Osteocyte (in vitro differentiated cells): Measurements from ENCODE around the gene ERGIC1. TPM values are rescaled to one million over a fixed set of nuclear protein-coding genes. Genes with fewer than 3 reads are reported as not detected.

Experiments
- DNase-seq: peaks from one replicate; pipeline ENCODE4 v3.0.0; 2021; ENCODE audit warnings: mixed read lengths; ENCODE audit not compliant: unreplicated experiment; ENCODE audit errors: extremely low spot score
- H3K27ac Mint-ChIP-seq: one replicate; pipeline ENCODE4 v1.8.0; 2021; ENCODE audit warnings: mild to moderate bottlenecking, mixed read lengths; ENCODE audit not compliant: unreplicated experiment
- H3K27me3 Mint-ChIP-seq: one replicate; pipeline ENCODE4 v1.8.0; 2021; ENCODE audit warnings: mixed read lengths; ENCODE audit not compliant: unreplicated experiment
- H3K36me3 Mint-ChIP-seq: one replicate; pipeline ENCODE4 v1.8.0; 2021; ENCODE audit warnings: mixed read lengths; ENCODE audit not compliant: unreplicated experiment
- H3K4me1 Mint-ChIP-seq: one replicate; pipeline ENCODE4 v1.8.0; 2021; ENCODE audit warnings: mixed read lengths; ENCODE audit not compliant: unreplicated experiment
- H3K4me3 Mint-ChIP-seq: one replicate; pipeline ENCODE4 v1.8.0; 2021; ENCODE audit warnings: mild to moderate bottlenecking, moderate library complexity, mixed read lengths; ENCODE audit not compliant: unreplicated experiment
- H3K9me3 Mint-ChIP-seq: one replicate; pipeline ENCODE4 v1.8.0; 2021; ENCODE audit warnings: mixed read lengths; ENCODE audit not compliant: unreplicated experiment
- CTCF ChIP-seq: fragments of 200-600 bp; sonication (generic); IDR thresholded peaks from 2 replicates; pipeline ENCODE4 v1.5.0; 2021; ENCODE audit warnings: antibody characterized with exemption, mild to moderate bottlenecking, moderate library complexity
- total RNA-seq: library from RNA; stranded (reverse); gene quantifications from 2 replicates; pipeline ENCODE4 v1.2.1, GENCODE V29; 2021

Gene ERGIC1
- total RNA-seq, 1 donor from 2014 or later = 174 TPM

- TF ChIP-seq CTCF = no peak
- H3K4me1 Mint-ChIP-seq = peaks cover 76% of the 10 kb centered on the region
- no peaks in the 10 kb centered on the region for H3K27me3 Mint-ChIP-seq
- no peak for DNase-seq
- peak overlapping the region; percentile 98 for H3K27ac Mint-ChIP-seq
- no peak overlapping the region for H3K4me3 Mint-ChIP-seq
- H3K36me3 Mint-ChIP-seq = peaks cover 8% of the 10 kb centered on the region
- H3K9me3 Mint-ChIP-seq = no peaks in the 10 kb centered on the region
Observed at GRCh38 chr5:172905346-172906140, 71.5 kb downstream of the ERGIC1 start.

- no peak for TF ChIP-seq CTCF
- Mint-ChIP-seq H3K4me3 (no peak overlapping the region), H3K9me3 (no peaks in the 10 kb centered on the region), H3K27me3 (no peaks in the 10 kb centered on the region), H3K27ac (peak overlapping the region; percentile 98), H3K36me3 (peaks cover 10% of the 10 kb centered on the region), H3K4me1 (peaks cover 73% of the 10 kb centered on the region)
- DNase-seq = no peak
Observed at GRCh38 chr5:172906436-172906835, 72.4 kb downstream of the ERGIC1 start.

- Mint-ChIP-seq H3K4me1 (peaks cover 72% of the 10 kb centered on the region), H3K27ac (peak overlapping the region; percentile 98), H3K4me3 (no peak overlapping the region), H3K36me3 (peaks cover 10% of the 10 kb centered on the region), H3K27me3 (no peaks in the 10 kb centered on the region), H3K9me3 (no peaks in the 10 kb centered on the region)
- TF ChIP-seq CTCF = no peak
- no peak for DNase-seq
Observed at GRCh38 chr5:172906888-172907287, 72.8 kb downstream of the ERGIC1 start.

GRCh38 chr5:172907657-172908056 is 73.6 kb downstream of the ERGIC1 start:
- H3K36me3 Mint-ChIP-seq = peaks cover 10% of the 10 kb centered on the region

More at GRCh38 chr5:172907657-172908056, 73.6 kb downstream of the ERGIC1 start:
- Mint-ChIP-seq H3K27ac (peak overlapping the region; percentile 27), H3K9me3 (no peaks in the 10 kb centered on the region), H3K4me1 (peaks cover 68% of the 10 kb centered on the region), H3K4me3 (no peak overlapping the region), H3K27me3 (no peaks in the 10 kb centered on the region)
- TF ChIP-seq CTCF = no peak
- no peak for DNase-seq
